Measurements from ENCODE around the gene IBTK. TPM values are rescaled to one million over a fixed set of nuclear protein-coding genes. Genes with fewer than 3 reads are reported as not detected.

Gene IBTK
- total and polyA plus RNA-seq, 4 donors = 14.1 to 66.8 (median 21.0) TPM

GRCh38 chr6:82185948-82186535 is 61.5 kb downstream of the IBTK start:
- H3K4me1 ChIP-seq (ENCODE audit: control insufficient read depth in 4 of 4, insufficient read depth in 4 of 4, low read length in 3 of 4) = no peaks in the 10 kb centered on the region
- H3K9me3 ChIP-seq (ENCODE audit: control insufficient read depth in 4 of 4, low read length in 3 of 4) = no peaks in the 10 kb centered on the region
- DNase-seq (ENCODE audit: low spot score) = no peak
- whole genome bisulfite sequencing = 72% methylated on average over 3 of the region's 3 CpGs
- no peak overlapping the region for H3K4me3 ChIP-seq (ENCODE audit: low read depth in 1 of 3, low read length in 3 of 3)
- H3K36me3 ChIP-seq (ENCODE audit: control insufficient read depth in 4 of 4, insufficient read depth in 3 of 4, low read depth in 1 of 4, low read length in 3 of 4) = peaks cover 4 to 48% (median 33%) of the 10 kb centered on the region in 4 donors
- TF ChIP-seq ATF3 (IDR thresholded peaks at IDR 0.05) (no peak), FOXA1 (IDR thresholded peaks at IDR 0.05) (no peak), NR2F2 (IDR thresholded peaks at IDR 0.05) (no peak), ZBTB33 (IDR thresholded peaks at IDR 0.05) (no peak)
- H3K9ac ChIP-seq (ENCODE audit: low read depth in 1 of 2, low read length in 2 of 2) = no peak overlapping the region
- no peaks in the 10 kb centered on the region for H3K27me3 ChIP-seq (ENCODE audit: control insufficient read depth in 4 of 4, insufficient read depth in 4 of 4, low read length in 3 of 4)
- no peak overlapping the region for H3K27ac ChIP-seq (ENCODE audit: low read depth in 1 of 2, low read length in 2 of 2)

- Histone ChIP-seq H3K36me3 (ENCODE audit: control insufficient read depth in 4 of 4, insufficient read depth in 3 of 4, low read depth in 1 of 4, low read length in 3 of 4) (peaks cover 4 to 41% (median 21%) of the 10 kb centered on the region in 4 donors), H3K9me3 (ENCODE audit: control insufficient read depth in 4 of 4, low read length in 3 of 4) (no peaks in the 10 kb centered on the region), H3K27ac (ENCODE audit: low read depth in 1 of 2, low read length in 2 of 2) (no peak overlapping the region), H3K4me3 (ENCODE audit: low read depth in 1 of 3, low read length in 3 of 3) (no peak overlapping the region), H3K27me3 (ENCODE audit: control insufficient read depth in 4 of 4, insufficient read depth in 4 of 4, low read length in 3 of 4) (no peaks in the 10 kb centered on the region), H3K4me1 (ENCODE audit: control insufficient read depth in 4 of 4, insufficient read depth in 4 of 4, low read length in 3 of 4) (no peaks in the 10 kb centered on the region), H3K9ac (ENCODE audit: low read depth in 1 of 2, low read length in 2 of 2) (no peak overlapping the region)
- TF ChIP-seq HNF4G (IDR thresholded peaks at IDR 0.05) = no peak
- TF ChIP-seq FOXA2 (IDR thresholded peaks at IDR 0.05) = no peak
- TF ChIP-seq EGR1 (IDR thresholded peaks at IDR 0.05; ENCODE audit: low read depth in 2 of 2) = no peak
- no peak for TF ChIP-seq ZBTB33 (IDR thresholded peaks at IDR 0.05)
- no peak for TF ChIP-seq ATF3 (IDR thresholded peaks at IDR 0.05)
- TF ChIP-seq JUND (IDR thresholded peaks at IDR 0.05) = no peak
- no peak for TF ChIP-seq FOXA1 (IDR thresholded peaks at IDR 0.05)
- no peak for TF ChIP-seq RXRA (IDR thresholded peaks at IDR 0.05)
- TF ChIP-seq SP1 (IDR thresholded peaks at IDR 0.05) = no peak
- no peak for TF ChIP-seq GABPA (IDR thresholded peaks at IDR 0.05 in 1 of 2, conservative IDR thresholded peaks at IDR 0.05 in 1 of 2)
- TF ChIP-seq MAX (IDR thresholded peaks at IDR 0.05) = no peak
- DNase-seq (ENCODE audit: low spot score) = no peak
Measured at GRCh38 chr6:82183642-82184282, 63.8 kb downstream of the IBTK start.

- no peak for TF ChIP-seq REST (IDR thresholded peaks at IDR 0.05)
- no peak for TF ChIP-seq RAD21 (IDR thresholded peaks at IDR 0.05)
- no peak for TF ChIP-seq YY1 (IDR thresholded peaks at IDR 0.05)
- no peak for TF ChIP-seq RXRA (IDR thresholded peaks at IDR 0.05)
- no peak for TF ChIP-seq MAX (IDR thresholded peaks at IDR 0.05)
- TF ChIP-seq ATF3 (IDR thresholded peaks at IDR 0.05) = no peak
- no peak for TF ChIP-seq GABPA (IDR thresholded peaks at IDR 0.05 in 1 of 2, conservative IDR thresholded peaks at IDR 0.05 in 1 of 2)
- no peak for TF ChIP-seq HNF4G (IDR thresholded peaks at IDR 0.05)
- TF ChIP-seq FOXA1 (IDR thresholded peaks at IDR 0.05) = no peak
- Histone ChIP-seq H3K27me3 (ENCODE audit: control insufficient read depth in 4 of 4, insufficient read depth in 4 of 4, low read length in 3 of 4) (no peaks in the 10 kb centered on the region), H3K27ac (ENCODE audit: low read depth in 1 of 2, low read length in 2 of 2) (no peak overlapping the region), H3K9ac (ENCODE audit: low read depth in 1 of 2, low read length in 2 of 2) (no peak overlapping the region), H3K4me1 (ENCODE audit: control insufficient read depth in 4 of 4, insufficient read depth in 4 of 4, low read length in 3 of 4) (no peaks in the 10 kb centered on the region), H3K9me3 (ENCODE audit: control insufficient read depth in 4 of 4, low read length in 3 of 4) (no peaks in the 10 kb centered on the region), H3K4me3 (ENCODE audit: low read depth in 1 of 3, low read length in 3 of 3) (no peak overlapping the region), H3K36me3 (ENCODE audit: control insufficient read depth in 4 of 4, insufficient read depth in 3 of 4, low read depth in 1 of 4, low read length in 3 of 4) (peaks cover 4 to 35% (median 17%) of the 10 kb centered on the region in 4 donors)
- no peak for DNase-seq (ENCODE audit: low spot score)
- WGBS = 82% methylated on average over 1 of the region's 1 CpG
Measured at GRCh38 chr6:82182756-82183155, 64.8 kb downstream of the IBTK start.

Measured in liver (tissue), 9 donors.